H1 (cell line): Measurements from ENCODE around the gene KIF3B. TPM values are rescaled to one million over a fixed set of nuclear protein-coding genes. Genes with fewer than 3 reads are reported as not detected.

ENCODE experiments used
- CBX5 ChIP-seq: fragments of 300-800, 300-1000 bp; sonication (generic); IDR thresholded peaks from 2 replicates; pipeline ENCODE4 v1.7.1; 2016; ENCODE audit warnings: antibody characterized with exemption, low read length, low read depth
- CTBP2 ChIP-seq: IDR thresholded peaks from 2 replicates; pipeline ENCODE4 v1.7.0; 2011; ENCODE audit warnings: borderline replicate concordance, mild to moderate bottlenecking, moderate library complexity, mixed read lengths, low read length; ENCODE audit not compliant: insufficient read depth, insufficient read length
- EP300 ChIP-seq, 2 experiments: IDR thresholded peaks; 1 replicate in 1 of 2; 2 replicates in 1 of 2; pipeline ENCODE4 v1.6.1; 2011 to 2012; ENCODE audit warnings: low read depth in 2 of 2, low read length in 2 of 2, mild to moderate bottlenecking in 2 of 2, borderline replicate concordance in 1 of 2, inconsistent platforms in 1 of 2, moderate library complexity in 1 of 2
- SRF ChIP-seq: IDR thresholded peaks from 2 replicates; pipeline ENCODE4 v1.6.1; 2011; ENCODE audit warnings: mild to moderate bottlenecking, low read depth, low read length, moderate library complexity
- TEAD4 ChIP-seq: IDR thresholded peaks from 2 replicates; pipeline ENCODE4 v1.6.1; 2012; ENCODE audit warnings: low read depth, low read length, inconsistent platforms, mixed read lengths
- ZNF274 ChIP-seq: IDR thresholded peaks from 2 replicates; pipeline ENCODE4 v1.7.0; 2012; ENCODE audit warnings: low read length, borderline replicate concordance; ENCODE audit errors: extremely low read depth
- polyA plus RNA-seq, 7 experiments: library from polyadenylated mRNA; depleted of rRNA in 3 of 7; stranded (reverse) in 5 of 7; unstranded in 2 of 7; fragments of >200 nt in 5 of 7; fragments of 200-250 nt in 2 of 7; gene quantifications; 1 replicate in 5 of 7; 2 replicates in 1 of 7; 4 replicates in 1 of 7; pipeline versions ENCODE4 v1.2.1 to v1.2.3, GENCODE V29; 2011 to 2013; ENCODE audit warnings: missing spikeins in 2 of 7, mixed read lengths in 2 of 7
- total RNA-seq: library from RNA; stranded (reverse); fragmentation: NEBNext Ultra II Directional; extraction: Animal tissue kit (Norgen Biotek cat#: 25700); gene quantifications from 2 replicates; pipeline ENCODE4 v1.2.1, GENCODE V29; 2021
- TF ChIP-seq, protein P1 (sequence below): fragments of 300-600 bp; sonication (generic); IDR thresholded peaks from 2 replicates; pipeline ENCODE4 v1.7.1; 2012; ENCODE audit warnings: low read length, moderate library complexity, mild to moderate bottlenecking, inconsistent platforms; ENCODE audit not compliant: insufficient replicate concordance

Gene KIF3B
- total and polyA plus RNA-seq, 2 of the 8 experiments (the other 6 are each of a cell fraction or from before 2014, with no cell fraction given): 10.1 to 22.4 TPM

DNA sequence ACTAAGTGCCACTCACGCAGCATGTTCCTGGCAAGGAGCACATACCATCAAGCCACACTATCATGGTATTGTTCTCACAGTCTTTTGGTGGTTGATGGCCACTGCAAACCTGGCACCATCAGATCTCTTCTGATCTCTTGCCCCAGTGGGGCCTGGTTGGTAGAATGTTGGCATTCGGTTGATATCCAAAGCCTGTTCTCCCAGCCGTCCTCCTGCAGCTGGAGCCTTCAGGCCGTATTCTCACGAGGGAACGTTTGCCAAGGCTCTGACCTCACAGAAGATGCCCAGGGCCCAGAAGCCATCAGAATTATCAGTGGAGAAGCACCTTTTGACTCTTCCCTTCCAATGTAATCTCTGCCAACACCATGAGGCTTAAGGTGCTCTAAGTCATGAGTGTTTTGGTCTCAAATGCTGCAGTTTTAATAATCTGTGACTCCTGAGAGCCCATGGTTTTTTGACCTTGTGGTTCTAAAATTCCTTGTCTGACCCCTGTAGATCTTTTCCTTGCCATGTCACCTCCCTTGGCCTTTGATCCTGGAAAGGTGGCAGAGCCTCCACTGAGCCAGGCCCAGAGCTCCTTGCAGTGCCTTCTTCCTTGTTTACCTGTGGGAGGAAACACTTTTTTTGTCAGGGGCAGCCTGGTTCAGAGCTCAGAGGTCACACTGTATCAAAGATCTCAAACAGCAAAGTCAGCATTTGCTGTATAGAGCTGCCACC, 42.0 kb upstream of the KIF3B start (continued):
- TF ChIP-seq SRF: no peak
- no peak for TF ChIP-seq CTBP2
- TF ChIP-seq, protein P1, sequence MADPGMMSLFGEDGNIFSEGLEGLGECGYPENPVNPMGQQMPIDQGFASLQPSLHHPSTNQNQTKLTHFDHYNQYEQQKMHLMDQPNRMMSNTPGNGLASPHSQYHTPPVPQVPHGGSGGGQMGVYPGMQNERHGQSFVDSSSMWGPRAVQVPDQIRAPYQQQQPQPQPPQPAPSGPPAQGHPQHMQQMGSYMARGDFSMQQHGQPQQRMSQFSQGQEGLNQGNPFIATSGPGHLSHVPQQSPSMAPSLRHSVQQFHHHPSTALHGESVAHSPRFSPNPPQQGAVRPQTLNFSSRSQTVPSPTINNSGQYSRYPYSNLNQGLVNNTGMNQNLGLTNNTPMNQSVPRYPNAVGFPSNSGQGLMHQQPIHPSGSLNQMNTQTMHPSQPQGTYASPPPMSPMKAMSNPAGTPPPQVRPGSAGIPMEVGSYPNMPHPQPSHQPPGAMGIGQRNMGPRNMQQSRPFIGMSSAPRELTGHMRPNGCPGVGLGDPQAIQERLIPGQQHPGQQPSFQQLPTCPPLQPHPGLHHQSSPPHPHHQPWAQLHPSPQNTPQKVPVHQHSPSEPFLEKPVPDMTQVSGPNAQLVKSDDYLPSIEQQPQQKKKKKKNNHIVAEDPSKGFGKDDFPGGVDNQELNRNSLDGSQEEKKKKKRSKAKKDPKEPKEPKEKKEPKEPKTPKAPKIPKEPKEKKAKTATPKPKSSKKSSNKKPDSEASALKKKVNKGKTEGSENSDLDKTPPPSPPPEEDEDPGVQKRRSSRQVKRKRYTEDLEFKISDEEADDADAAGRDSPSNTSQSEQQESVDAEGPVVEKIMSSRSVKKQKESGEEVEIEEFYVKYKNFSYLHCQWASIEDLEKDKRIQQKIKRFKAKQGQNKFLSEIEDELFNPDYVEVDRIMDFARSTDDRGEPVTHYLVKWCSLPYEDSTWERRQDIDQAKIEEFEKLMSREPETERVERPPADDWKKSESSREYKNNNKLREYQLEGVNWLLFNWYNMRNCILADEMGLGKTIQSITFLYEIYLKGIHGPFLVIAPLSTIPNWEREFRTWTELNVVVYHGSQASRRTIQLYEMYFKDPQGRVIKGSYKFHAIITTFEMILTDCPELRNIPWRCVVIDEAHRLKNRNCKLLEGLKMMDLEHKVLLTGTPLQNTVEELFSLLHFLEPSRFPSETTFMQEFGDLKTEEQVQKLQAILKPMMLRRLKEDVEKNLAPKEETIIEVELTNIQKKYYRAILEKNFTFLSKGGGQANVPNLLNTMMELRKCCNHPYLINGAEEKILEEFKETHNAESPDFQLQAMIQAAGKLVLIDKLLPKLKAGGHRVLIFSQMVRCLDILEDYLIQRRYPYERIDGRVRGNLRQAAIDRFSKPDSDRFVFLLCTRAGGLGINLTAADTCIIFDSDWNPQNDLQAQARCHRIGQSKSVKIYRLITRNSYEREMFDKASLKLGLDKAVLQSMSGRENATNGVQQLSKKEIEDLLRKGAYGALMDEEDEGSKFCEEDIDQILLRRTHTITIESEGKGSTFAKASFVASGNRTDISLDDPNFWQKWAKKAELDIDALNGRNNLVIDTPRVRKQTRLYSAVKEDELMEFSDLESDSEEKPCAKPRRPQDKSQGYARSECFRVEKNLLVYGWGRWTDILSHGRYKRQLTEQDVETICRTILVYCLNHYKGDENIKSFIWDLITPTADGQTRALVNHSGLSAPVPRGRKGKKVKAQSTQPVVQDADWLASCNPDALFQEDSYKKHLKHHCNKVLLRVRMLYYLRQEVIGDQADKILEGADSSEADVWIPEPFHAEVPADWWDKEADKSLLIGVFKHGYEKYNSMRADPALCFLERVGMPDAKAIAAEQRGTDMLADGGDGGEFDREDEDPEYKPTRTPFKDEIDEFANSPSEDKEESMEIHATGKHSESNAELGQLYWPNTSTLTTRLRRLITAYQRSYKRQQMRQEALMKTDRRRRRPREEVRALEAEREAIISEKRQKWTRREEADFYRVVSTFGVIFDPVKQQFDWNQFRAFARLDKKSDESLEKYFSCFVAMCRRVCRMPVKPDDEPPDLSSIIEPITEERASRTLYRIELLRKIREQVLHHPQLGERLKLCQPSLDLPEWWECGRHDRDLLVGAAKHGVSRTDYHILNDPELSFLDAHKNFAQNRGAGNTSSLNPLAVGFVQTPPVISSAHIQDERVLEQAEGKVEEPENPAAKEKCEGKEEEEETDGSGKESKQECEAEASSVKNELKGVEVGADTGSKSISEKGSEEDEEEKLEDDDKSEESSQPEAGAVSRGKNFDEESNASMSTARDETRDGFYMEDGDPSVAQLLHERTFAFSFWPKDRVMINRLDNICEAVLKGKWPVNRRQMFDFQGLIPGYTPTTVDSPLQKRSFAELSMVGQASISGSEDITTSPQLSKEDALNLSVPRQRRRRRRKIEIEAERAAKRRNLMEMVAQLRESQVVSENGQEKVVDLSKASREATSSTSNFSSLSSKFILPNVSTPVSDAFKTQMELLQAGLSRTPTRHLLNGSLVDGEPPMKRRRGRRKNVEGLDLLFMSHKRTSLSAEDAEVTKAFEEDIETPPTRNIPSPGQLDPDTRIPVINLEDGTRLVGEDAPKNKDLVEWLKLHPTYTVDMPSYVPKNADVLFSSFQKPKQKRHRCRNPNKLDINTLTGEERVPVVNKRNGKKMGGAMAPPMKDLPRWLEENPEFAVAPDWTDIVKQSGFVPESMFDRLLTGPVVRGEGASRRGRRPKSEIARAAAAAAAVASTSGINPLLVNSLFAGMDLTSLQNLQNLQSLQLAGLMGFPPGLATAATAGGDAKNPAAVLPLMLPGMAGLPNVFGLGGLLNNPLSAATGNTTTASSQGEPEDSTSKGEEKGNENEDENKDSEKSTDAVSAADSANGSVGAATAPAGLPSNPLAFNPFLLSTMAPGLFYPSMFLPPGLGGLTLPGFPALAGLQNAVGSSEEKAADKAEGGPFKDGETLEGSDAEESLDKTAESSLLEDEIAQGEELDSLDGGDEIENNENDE: no peak
- TF ChIP-seq EP300 (IDR thresholded peaks at IDR 0.05; ENCODE audit: borderline replicate concordance in 1 of 2, low read depth in 2 of 2, low read length in 2 of 2): no peak
- TF ChIP-seq TEAD4: no peak
- TF ChIP-seq CBX5: no peak
- no peak for TF ChIP-seq ZNF274
- TF ChIP-seq, all 59 proteins: peak for 0
